ENCODE measurements around the gene TRAK2.
"Not testable (repeated sequence)": the region's sequence is repeated elsewhere in the genome, so short reads cannot be mapped to it uniquely, and the experiment has no call there.

The TRAK2 gene

GRCh38 chr2:201448061-201448460 lies 3.2 kb downstream of the TRAK2 start:
- no peak for DNase-seq

- DNase-seq: peak; percentile 36
Measured at GRCh38 chr2:201447086-201447485, 4.2 kb downstream of the TRAK2 start.

GRCh38 chr2:201444746-201445465 lies 6.4 kb downstream of the TRAK2 start:
- no peak for DNase-seq

- no peak for DNase-seq
Measured at GRCh38 chr2:201441409-201441808, 9.8 kb downstream of the TRAK2 start.

- peak; percentile 97 for DNase-seq
Measured at GRCh38 chr2:201440182-201440581, 11.1 kb downstream of the TRAK2 start.

- DNase-seq: not testable (repeated sequence)
Measured at GRCh38 chr2:201439336-201439922, 11.8 kb downstream of the TRAK2 start.

- no peak for DNase-seq
Measured at GRCh38 chr2:201436141-201436540, 15.1 kb downstream of the TRAK2 start.

- DNase-seq: peak; percentile 97
Measured at GRCh38 chr2:201433394-201433995, 17.8 kb downstream of the TRAK2 start.

GRCh38 chr2:201432621-201433393 lies 18.5 kb downstream of the TRAK2 start:
- peak; percentile 83 for DNase-seq

- DNase-seq: peak; percentile 43
Measured at GRCh38 chr2:201432038-201432620, 19.1 kb downstream of the TRAK2 start.

GRCh38 chr2:201430839-201431238 lies 20.4 kb downstream of the TRAK2 start:
- no peak for DNase-seq

- not testable (repeated sequence) for DNase-seq
Measured at GRCh38 chr2:201430322-201430721, 20.9 kb downstream of the TRAK2 start.

- DNase-seq: not testable (repeated sequence)
Measured at GRCh38 chr2:201429835-201430234, 21.4 kb downstream of the TRAK2 start.

GRCh38 chr2:201428366-201428765 lies 22.9 kb downstream of the TRAK2 start:
- DNase-seq: not testable (repeated sequence)

- no peak for DNase-seq
Measured at GRCh38 chr2:201425952-201426351, 25.3 kb downstream of the TRAK2 start.

GRCh38 chr2:201420442-201421113 lies 30.7 kb downstream of the TRAK2 start:
- DNase-seq: no peak

- no peak for DNase-seq
Measured at GRCh38 chr2:201419986-201420385, 31.3 kb downstream of the TRAK2 start.

- DNase-seq: no peak
Measured at GRCh38 chr2:201419057-201419635, 32.1 kb downstream of the TRAK2 start.

- no peak for DNase-seq
Measured at GRCh38 chr2:201415149-201415548, 36.1 kb downstream of the TRAK2 start.

- no peak for DNase-seq
Measured at GRCh38 chr2:201414099-201415023, 36.9 kb downstream of the TRAK2 start.

- DNase-seq: no peak
Measured at GRCh38 chr2:201413552-201413951, 37.7 kb downstream of the TRAK2 start.

Measured in hematopoietic multipotent progenitor cell treated with erythropoietin and hydrocortisone succinate and interleukin-3 and kit ligand, for 8 days (in vitro differentiated cells).